Measurements from ENCODE around the gene CREBL2.

CREBL2 gene

DNA sequence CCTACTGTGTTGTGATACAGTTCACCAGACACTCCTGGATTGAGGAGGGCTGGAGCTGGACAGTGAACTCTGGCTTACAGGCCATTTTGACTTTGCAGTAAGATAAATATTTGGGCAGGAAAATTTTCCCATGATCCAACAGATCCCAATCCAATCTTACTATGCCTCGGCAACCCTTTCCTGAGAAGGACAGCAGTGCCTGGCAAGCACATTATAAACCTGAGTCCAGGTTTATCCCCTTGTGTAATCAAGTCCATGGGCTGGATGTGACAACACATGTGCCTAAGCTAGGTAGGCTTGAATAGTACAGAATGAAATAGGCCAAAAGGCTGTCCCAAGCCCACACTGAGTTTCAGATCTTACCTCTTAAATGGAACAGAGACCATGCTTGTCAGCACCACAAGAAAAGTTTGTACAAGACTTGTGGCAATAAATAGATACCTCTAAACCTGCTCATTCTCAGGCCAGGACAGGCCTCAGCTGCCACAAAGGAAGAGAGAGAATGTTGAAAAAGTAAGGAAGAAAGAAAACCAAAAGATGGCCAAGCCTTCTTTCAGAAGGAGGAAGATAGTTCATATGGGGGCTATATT lies 34.9 kb downstream of the CREBL2 start:
- no peaks in the 10 kb centered on the region for H3K9me2 ChIP-seq (replicated peaks; ENCODE audit: control insufficient read depth, low read length)
- peaks cover 22% of the 10 kb centered on the region for H3K9me3 ChIP-seq (ENCODE audit: control insufficient read depth, insufficient read depth, low read length)
- H3K36me3 ChIP-seq (ENCODE audit: control insufficient read depth, low read length): peaks cover 5% of the 10 kb centered on the region; the same call in 1 of the 2 replicates
- no peak for TF ChIP-seq EZH2phosphoT487 (IDR thresholded peaks at IDR 0.05; ENCODE audit: borderline replicate concordance, low read length)
- TF ChIP-seq, protein P1, sequence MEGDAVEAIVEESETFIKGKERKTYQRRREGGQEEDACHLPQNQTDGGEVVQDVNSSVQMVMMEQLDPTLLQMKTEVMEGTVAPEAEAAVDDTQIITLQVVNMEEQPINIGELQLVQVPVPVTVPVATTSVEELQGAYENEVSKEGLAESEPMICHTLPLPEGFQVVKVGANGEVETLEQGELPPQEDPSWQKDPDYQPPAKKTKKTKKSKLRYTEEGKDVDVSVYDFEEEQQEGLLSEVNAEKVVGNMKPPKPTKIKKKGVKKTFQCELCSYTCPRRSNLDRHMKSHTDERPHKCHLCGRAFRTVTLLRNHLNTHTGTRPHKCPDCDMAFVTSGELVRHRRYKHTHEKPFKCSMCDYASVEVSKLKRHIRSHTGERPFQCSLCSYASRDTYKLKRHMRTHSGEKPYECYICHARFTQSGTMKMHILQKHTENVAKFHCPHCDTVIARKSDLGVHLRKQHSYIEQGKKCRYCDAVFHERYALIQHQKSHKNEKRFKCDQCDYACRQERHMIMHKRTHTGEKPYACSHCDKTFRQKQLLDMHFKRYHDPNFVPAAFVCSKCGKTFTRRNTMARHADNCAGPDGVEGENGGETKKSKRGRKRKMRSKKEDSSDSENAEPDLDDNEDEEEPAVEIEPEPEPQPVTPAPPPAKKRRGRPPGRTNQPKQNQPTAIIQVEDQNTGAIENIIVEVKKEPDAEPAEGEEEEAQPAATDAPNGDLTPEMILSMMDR (IDR thresholded peaks at IDR 0.05; ENCODE audit: low read depth, low read length, poor library complexity, severe bottlenecking): no peak
- H3F3A ChIP-seq (ENCODE audit: control insufficient read depth, insufficient read depth): no peaks in the 10 kb centered on the region
- H3K4me2 ChIP-seq (ENCODE audit: low read length): no peak overlapping the region
- H3K4me3 ChIP-seq (ENCODE audit: low read length): no peak overlapping the region
- H3K27ac ChIP-seq (ENCODE audit: low read depth, low read length): no peak overlapping the region
- no peaks in the 10 kb centered on the region for H3K27me3 ChIP-seq (ENCODE audit: control insufficient read depth, low read length)
- no peaks in the 10 kb centered on the region for H3K4me1 ChIP-seq (ENCODE audit: control insufficient read depth, low read length)
- no peaks in the 10 kb centered on the region for H3K79me2 ChIP-seq (ENCODE audit: control insufficient read depth, low read length)
- no peaks in the 10 kb centered on the region for H4K20me1 ChIP-seq (ENCODE audit: control insufficient read depth, insufficient read depth, low read depth, low read length)

DNA sequence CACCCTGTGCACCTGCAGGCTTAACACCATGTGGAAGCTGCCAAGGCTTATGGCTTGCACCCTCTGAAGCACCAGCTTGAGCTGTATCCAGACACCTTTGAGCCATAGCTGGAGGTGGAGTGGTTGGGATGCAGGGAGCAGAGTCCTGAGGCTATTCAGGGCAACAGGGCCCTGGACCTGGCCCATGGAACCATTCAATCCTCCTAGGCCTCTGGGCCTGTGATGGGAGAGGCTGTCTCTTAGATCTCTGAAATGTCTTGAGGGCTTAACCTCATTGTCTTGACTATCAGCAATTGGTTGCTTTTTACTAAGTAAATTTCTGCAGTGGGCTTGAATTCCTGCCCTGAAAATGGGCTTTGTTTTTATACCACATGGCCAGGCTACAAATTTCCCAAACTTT lies 36.6 kb downstream of the CREBL2 start:
- Histone ChIP-seq H3K9me2 (replicated peaks; ENCODE audit: control insufficient read depth, low read length) (no peaks in the 10 kb centered on the region), H4K20me1 (ENCODE audit: control insufficient read depth, insufficient read depth, low read depth, low read length) (no peaks in the 10 kb centered on the region), H3K27ac (ENCODE audit: low read depth, low read length) (no peak overlapping the region), H3K4me1 (ENCODE audit: control insufficient read depth, low read length) (no peaks in the 10 kb centered on the region), H3K36me3 (ENCODE audit: control insufficient read depth, low read length) (no peaks in the 10 kb centered on the region), H3K4me2 (ENCODE audit: low read length) (no peak overlapping the region), H3F3A (ENCODE audit: control insufficient read depth, insufficient read depth) (no peaks in the 10 kb centered on the region), H3K4me3 (ENCODE audit: low read length) (no peak overlapping the region), H3K27me3 (ENCODE audit: control insufficient read depth, low read length) (no peaks in the 10 kb centered on the region), H3K9me3 (ENCODE audit: control insufficient read depth, insufficient read depth, low read length) (peaks cover 22% of the 10 kb centered on the region), H3K79me2 (ENCODE audit: control insufficient read depth, low read length) (no peaks in the 10 kb centered on the region)
- TF ChIP-seq EZH2phosphoT487 (IDR thresholded peaks at IDR 0.05; ENCODE audit: borderline replicate concordance, low read length): no peak
- TF ChIP-seq, protein P1 (IDR thresholded peaks at IDR 0.05; ENCODE audit: low read depth, low read length, poor library complexity, severe bottlenecking): no peak

DNA sequence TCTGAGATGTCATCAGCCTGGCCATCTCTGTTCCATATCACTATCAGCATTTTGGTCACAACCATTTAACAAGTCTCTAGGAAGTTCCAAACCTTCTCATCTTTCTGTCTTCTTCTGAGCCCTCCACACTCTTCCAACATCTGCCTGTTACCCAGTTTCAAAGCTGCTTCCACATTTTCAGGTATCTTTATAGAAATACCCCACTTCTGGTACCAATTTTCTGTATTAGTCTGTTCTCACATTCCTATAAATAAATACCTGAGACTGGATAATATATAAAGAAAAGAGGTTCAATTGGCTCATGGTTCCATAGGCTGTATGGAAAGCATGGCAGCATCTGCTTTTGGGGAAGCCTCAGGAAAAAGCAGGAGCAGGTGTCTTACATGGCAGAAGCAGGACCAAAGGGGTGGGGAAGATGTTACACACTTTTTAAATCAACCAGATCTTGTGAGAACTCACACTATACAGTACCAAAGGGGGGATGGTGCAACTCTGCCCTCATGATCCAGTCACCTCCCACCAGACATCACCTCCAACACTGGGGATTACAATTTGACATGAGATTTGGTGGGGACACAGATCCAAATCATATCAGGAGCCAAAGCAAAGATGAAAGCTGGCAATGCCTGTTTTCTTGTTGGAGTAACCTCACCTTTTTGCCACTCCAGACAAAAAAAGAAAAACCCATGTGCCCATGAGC lies 37.4 kb downstream of the CREBL2 start:
- H3K9me3 ChIP-seq (ENCODE audit: control insufficient read depth, insufficient read depth, low read length): peaks cover 22% of the 10 kb centered on the region
- no peaks in the 10 kb centered on the region for H4K20me1 ChIP-seq (ENCODE audit: control insufficient read depth, insufficient read depth, low read depth, low read length)
- H3K27me3 ChIP-seq (ENCODE audit: control insufficient read depth, low read length): no peaks in the 10 kb centered on the region
- no peaks in the 10 kb centered on the region for H3K9me2 ChIP-seq (replicated peaks; ENCODE audit: control insufficient read depth, low read length)
- H3K27ac ChIP-seq (ENCODE audit: low read depth, low read length): no peak overlapping the region
- TF ChIP-seq, protein P1 (IDR thresholded peaks at IDR 0.05; ENCODE audit: low read depth, low read length, poor library complexity, severe bottlenecking): no peak
- TF ChIP-seq EZH2phosphoT487 (IDR thresholded peaks at IDR 0.05; ENCODE audit: borderline replicate concordance, low read length): no peak
- no peaks in the 10 kb centered on the region for H3F3A ChIP-seq (ENCODE audit: control insufficient read depth, insufficient read depth)
- no peak overlapping the region for H3K4me3 ChIP-seq (ENCODE audit: low read length)
- no peaks in the 10 kb centered on the region for H3K4me1 ChIP-seq (ENCODE audit: control insufficient read depth, low read length)
- no peak overlapping the region for H3K4me2 ChIP-seq (ENCODE audit: low read length)
- H3K79me2 ChIP-seq (ENCODE audit: control insufficient read depth, low read length): no peaks in the 10 kb centered on the region
- H3K36me3 ChIP-seq (ENCODE audit: control insufficient read depth, low read length): no peaks in the 10 kb centered on the region

All from DOHH2 (cell line).